K562 (cell line): ENCODE measurements around the gene NOL8. TPM values are rescaled to one million over a fixed set of nuclear protein-coding genes. Genes with fewer than 3 reads are reported as not detected.

Experiments
- ATAC-seq: fragments of 200-7000 bp; cut with Tn5 transposase; 3 replicates; pipeline ENCODE4 v1.9.1; 2020; ENCODE audit warnings: moderate library complexity
- BruUV-seq: library from RNA; stranded (reverse); fragments of 400-500 nt; replicated peaks from 2 replicates; lab custom pipeline; 2021; lab: Mats Ljungman, UMichigan
- CTCF ChIA-PET: fragments of 300-600 bp; formaldehyde crosslinking; extraction: SDS; loops from one replicate; lab custom pipeline; 2021; ENCODE audit warnings: low intra/inter-chr PET ratio; lab: Yijun Ruan, JAX
- POLR2A ChIA-PET: fragments of 300-600, 350-650 bp; sonication (Branson Sonifier 250); formaldehyde crosslinking; extraction: SDS; loops from one replicate; lab custom pipeline; 2021; ENCODE audit warnings: antibody characterized with exemption, inconsistent platforms; lab: Yijun Ruan, JAX
- DNase-seq, 4 experiments: peaks; one replicate each; pipeline versions ENCODE4 v3.0.0 to v3.0.0-alpha.2; 2011 to 2018; ENCODE audit warnings: low spot score in 3 of 4, mixed read lengths in 3 of 4; ENCODE audit errors: extremely low read depth in 1 of 4
- FAIRE-seq: peaks from 2 replicates; lab custom pipeline; 2011; peaks lifted over from hg19 to GRCh38; lab: Jason Lieb, UNC
- H2AFZ ChIP-seq: 2 replicates; pipeline ENCODE4 v1.6.0; 2011; ENCODE audit warnings: low read depth, low read length, control low read depth, inconsistent platforms
- H3K27ac ChIP-seq: fragments of 200-600 bp; 3 replicates; pipeline ENCODE4 v1.8.0; 2011; ENCODE audit warnings: low read depth, mild to moderate bottlenecking, control low read depth, inconsistent platforms, low read length, moderate library complexity, mixed read lengths; ENCODE audit errors: extremely low read depth
- H3K27me3 ChIP-seq, 2 experiments: fragments of 300-600 bp in 1 of 2; 2 replicates in 1 of 2; 3 replicates in 1 of 2; pipeline versions ENCODE4 v1.6.0 to v1.8.0; 2011; ENCODE audit warnings: inconsistent platforms in 2 of 2, low read length in 2 of 2, mild to moderate bottlenecking in 1 of 2, mixed read lengths in 1 of 2, moderate library complexity in 1 of 2; ENCODE audit not compliant: control insufficient read depth in 2 of 2, insufficient read depth in 2 of 2
- H3K36me3 ChIP-seq: fragments of 300-600 bp; 3 replicates; pipeline ENCODE4 v1.8.0; 2011; ENCODE audit warnings: mild to moderate bottlenecking, low read length, inconsistent platforms; ENCODE audit not compliant: control insufficient read depth, insufficient read depth
- H3K4me1 ChIP-seq, 2 experiments: fragments of 200-600 bp in 1 of 2; replicated peaks in 1 of 2; 2 replicates in 1 of 2; 3 replicates in 1 of 2; pipeline versions ENCODE4 v1.5.1 to v1.8.0; 2011; ENCODE audit warnings: inconsistent platforms in 2 of 2, low read length in 2 of 2, mild to moderate bottlenecking in 1 of 2, mixed read lengths in 1 of 2, moderate library complexity in 1 of 2; ENCODE audit not compliant: control insufficient read depth in 2 of 2, insufficient read depth in 2 of 2
- H3K4me2 ChIP-seq: 2 replicates; pipeline ENCODE4 v1.6.1; 2011; ENCODE audit warnings: low read length, control low read depth, inconsistent platforms, mixed read lengths; ENCODE audit not compliant: insufficient read depth
- H3K4me3 ChIP-seq: fragments of 200-600 bp; sonication (generic), shearing (Covaris generic); 2 replicates; pipeline ENCODE4 v1.5.1; 2016; ENCODE audit warnings: control low read depth, inconsistent platforms
- H3K79me2 ChIP-seq: fragments of 200-600 bp; 3 replicates; pipeline ENCODE4 v1.8.0; 2011; ENCODE audit warnings: low read length, inconsistent platforms; ENCODE audit not compliant: control insufficient read depth, insufficient read depth
- H3K9ac ChIP-seq, 2 experiments: 2 replicates each; pipeline versions ENCODE4 v1.6.0 to v1.6.1; 2011; ENCODE audit warnings: low read depth in 2 of 2, low read length in 2 of 2, control low read depth in 1 of 2, inconsistent platforms in 1 of 2, mild to moderate bottlenecking in 1 of 2, mixed read lengths in 1 of 2; ENCODE audit not compliant: insufficient read depth in 1 of 2
- H3K9me1 ChIP-seq: one replicate; pipeline ENCODE4 v1.6.0; 2011; ENCODE audit warnings: inconsistent platforms, mild to moderate bottlenecking, low read length, moderate library complexity; ENCODE audit not compliant: control insufficient read depth, insufficient read depth
- H3K9me3 ChIP-seq: replicated peaks from 2 replicates; pipeline ENCODE4 v1.5.1; 2011; ENCODE audit warnings: low read depth, low read length, inconsistent platforms; ENCODE audit not compliant: control insufficient read depth, insufficient read depth
- H4K20me1 ChIP-seq: replicated peaks from 2 replicates; pipeline ENCODE4 v1.6.1; 2011; ENCODE audit warnings: low read length, inconsistent platforms, mixed read lengths; ENCODE audit not compliant: control insufficient read depth, insufficient read depth
- CREB3 ChIP-seq: fragments of 450-650 bp; conservative IDR thresholded peaks from 2 replicates; pipeline ENCODE4 v1.6.1; 2016; ENCODE audit warnings: missing genetic modification characterization, low read depth, mild to moderate bottlenecking, missing compliant biosample characterization, moderate library complexity
- CTBP1 ChIP-seq: fragments of 450-650 bp; IDR thresholded peaks from 2 replicates; pipeline ENCODE4 v1.6.1; 2016; ENCODE audit warnings: borderline replicate concordance
- DDX20 ChIP-seq: fragments of 450-650 bp; IDR thresholded peaks from 2 replicates; pipeline ENCODE4 v1.6.1; 2016; ENCODE audit warnings: missing genetic modification characterization, low read depth, mild to moderate bottlenecking, missing compliant biosample characterization, moderate library complexity
- ELK3 ChIP-seq: fragments of 450-650 bp; formaldehyde crosslinking; IDR thresholded peaks from 2 replicates; pipeline ENCODE4 v1.4.0; 2020; ENCODE audit warnings: mild to moderate bottlenecking
- ETV1 ChIP-seq: fragments of 450-650 bp; conservative IDR thresholded peaks from 2 replicates; pipeline ENCODE4 v1.6.1; 2016; ENCODE audit warnings: missing genetic modification characterization, control low read depth, low read depth, missing compliant biosample characterization
- KLF13 ChIP-seq: fragments of 450-650 bp; IDR thresholded peaks from 2 replicates; pipeline ENCODE4 v1.6.1; 2016; ENCODE audit warnings: missing genetic modification characterization, low read depth, mild to moderate bottlenecking, missing compliant biosample characterization, moderate library complexity, borderline replicate concordance
- MIER1 ChIP-seq: fragments of 450-650 bp; IDR thresholded peaks from 2 replicates; pipeline ENCODE4 v1.6.1; 2016; ENCODE audit warnings: antibody characterized with exemption, mild to moderate bottlenecking, low read depth
- MTA2 ChIP-seq: fragments of 450-650 bp; IDR thresholded peaks from 2 replicates; pipeline ENCODE4 v1.6.1; 2016; ENCODE audit warnings: low read depth
- NBN ChIP-seq: fragments of 450-650 bp; IDR thresholded peaks from 2 replicates; pipeline ENCODE4 v1.6.1; 2016; ENCODE audit warnings: low read depth, mild to moderate bottlenecking
- OTX1 ChIP-seq: fragments of 450-650 bp; formaldehyde crosslinking; IDR thresholded peaks from 2 replicates; pipeline ENCODE4 v1.4.0; 2022; ENCODE audit warnings: mild to moderate bottlenecking
- RCOR1 ChIP-seq, 2 experiments: IDR thresholded peaks; 2 replicates each; pipeline ENCODE4 v1.6.1; 2012; ENCODE audit warnings: low read depth in 2 of 2, low read length in 2 of 2, borderline replicate concordance in 1 of 2, improper control_type of control experiment in 1 of 2
- SMAD3 ChIP-seq: fragments of 450-650 bp; formaldehyde crosslinking; conservative IDR thresholded peaks from 2 replicates; pipeline ENCODE4 v1.4.0; 2020; ENCODE audit warnings: mild to moderate bottlenecking
- ZNF3 ChIP-seq: fragments of 250-450 bp; sonication (Bioruptor Pico); IDR thresholded peaks from 2 replicates; pipeline ENCODE4 v1.5.0; 2021; ENCODE audit warnings: mild to moderate bottlenecking, moderate library complexity
- ZNF324 ChIP-seq: fragments of 250-450 bp; sonication (Bioruptor Pico); IDR thresholded peaks from 2 replicates; pipeline ENCODE4 v1.4.0; 2020; ENCODE audit warnings: mild to moderate bottlenecking
- ZNF592 ChIP-seq: fragments of 450-650 bp; IDR thresholded peaks from 2 replicates; pipeline ENCODE4 v1.6.1; 2017; ENCODE audit warnings: antibody characterized with exemption, mild to moderate bottlenecking
- ZZZ3 ChIP-seq: fragments of 450-650 bp; IDR thresholded peaks from 2 replicates; pipeline ENCODE4 v1.6.1; 2016; ENCODE audit warnings: antibody characterized with exemption, mild to moderate bottlenecking, moderate library complexity
- WGBS: fragments of 100-300 bp; shearing (Covaris generic); methylation state at CpG from one replicate; pipeline ENCODE4 v1.1.6; 2016; ENCODE audit warnings: low coverage, mixed read lengths; ENCODE audit not compliant: insufficient coverage; ENCODE audit errors: missing lambda C conversion rate; 5-methylcytosine and 5-hydroxymethylcytosine counted together
- in situ Hi-C: fragments of 300-500 bp; cut with MboI; formaldehyde crosslinking; loops from 4 replicates; pipeline ENCODE4 v1.15.0; 2018; ENCODE audit warnings: inconsistent platforms, mixed read lengths
- intact Hi-C: fragments of 100-400 bp; cut with micrococcal nuclease; formaldehyde crosslinking; loops from 2 replicates; pipeline ENCODE4 v1.14.2; 2022
- polyA plus RNA-seq, 8 experiments: library from polyadenylated mRNA; depleted of rRNA in 4 of 8; stranded (reverse) in 5 of 8; unstranded in 3 of 8; fragments of >200 nt; fragmentation: Nextera tagmentation in 2 of 8; fragmentation: Illumina TruSeq in 1 of 8; extraction: Ambion mirVana in 2 of 8; extraction: Trizol in 1 of 8; gene quantifications; 2 replicates each; pipeline versions ENCODE4 v1.2.1 to v1.2.3, GENCODE V29; 2011 to 2014; ENCODE audit warnings: inconsistent platforms in 1 of 8, missing spikeins in 1 of 8
- total RNA-seq, 7 experiments: library from RNA; depleted of rRNA in 6 of 7; stranded (reverse); fragments of >200 nt in 6 of 7; fragmentation: Illumina TruSeq in 2 of 7; extraction: Trizol in 2 of 7; gene quantifications; 2 replicates each; pipeline versions ENCODE4 v1.2.1 to v1.2.3, GENCODE V29; 2011 to 2021; ENCODE audit warnings: low replicate concordance in 1 of 7

NOL8 gene
- total and polyA plus RNA-seq, 9 of the 15 experiments (the other 6 are each of a cell fraction or from before 2014, with no cell fraction given): 51.3 to 91.5 (median 58.7) TPM

- intact Hi-C loops: no loop called here
- no peak for DNase-seq
- ChIA-PET POLR2A (interaction anchor here (1.1 to 1.4 kb wide), 3 partner anchors 11 to 16 kb away, joined by 3 to 7 read pairs (median 4); partner anchors contain the start of genes CENPP and NOL8), CTCF (no interaction called here)
- Histone ChIP-seq H3K9ac (no peak overlapping the region), H3K4me2 (no peak overlapping the region), H3K27me3 (no peaks in the 10 kb centered on the region), H3K36me3 (peaks cover 92% of the 10 kb centered on the region), H2AFZ (no peak overlapping the region), H3K9me1 (no peaks in the 10 kb centered on the region), H3K27ac (no peak overlapping the region), H4K20me1 (no peaks in the 10 kb centered on the region; the same call in 1 of the 2 replicates), H3K9me3 (no peaks in the 10 kb centered on the region), H3K4me1 (peaks cover 0 to 10% of the 10 kb centered on the region in 2 experiments; a peak in 3 of 5 replicates), H3K79me2 (peaks cover 37% of the 10 kb centered on the region), H3K4me3 (no peak overlapping the region)
- in situ Hi-C loops: no loop called here
- 58% methylated on average over 6 of the region's 6 CpGs for WGBS
- no peak for FAIRE-seq
- peak; percentile 59 for ATAC-seq
- BruUV-seq: no TSS peak
- TF ChIP-seq ZNF592 (0 out of 2 replicates have a peak, but pooled peaks have one; percentile 24), MTA2 (no peak), ZZZ3 (no peak), MIER1 (no peak), RCOR1 (IDR thresholded peaks at IDR 0.05; ENCODE audit: borderline replicate concordance in 1 of 2, low read depth in 2 of 2, low read length in 2 of 2) (peak in 1 of 2 experiments; percentile 30; a peak in 1 of 4 replicates), KLF13 (tag) (no peak), ZNF324 (CRISPR knock-in tag) (no peak), CTBP1 (peak; percentile 25; the same call in 1 of the 2 replicates), CREB3 (tag) (no peak), NBN (peak; percentile 31; the same call in 1 of the 2 replicates), ELK3 (no peak), SMAD3 (CRISPR knock-in tag) (no peak), OTX1 (no peak), DDX20 (tag) (no peak; the same call in 1 of the 2 replicates), ETV1 (tag) (0 out of 2 replicates have a peak, but pooled peaks have one; percentile 36), ZNF3 (CRISPR knock-in tag) (no peak)
These were observed 12.1 kb downstream of the NOL8 start for GRCh38 chr9:92312887-92313623.
